Activated CD8-positive, alpha-beta T cell treated with anti-CD3 and anti-CD28 coated beads for 36 hours (primary cell): ENCODE measurements around the gene GPX4. TPM values are rescaled to one million over a fixed set of nuclear protein-coding genes. Genes with fewer than 3 reads are reported as not detected.

ENCODE experiments used
- ATAC-seq: fragments of 200-7000 bp; cut with Tn5 transposase; one replicate; pipeline ENCODE4 v1.10.0; 2021; ENCODE audit warnings: mild to moderate bottlenecking, moderate library complexity
- CTCF ChIA-PET: fragments of 350-600 bp; sonication (Branson Sonifier 250); formaldehyde crosslinking; loops from one replicate; lab custom pipeline; 2021; ENCODE audit warnings: antibody characterized with exemption; lab: Charles Lee
- POLR2A ChIA-PET: fragments of 350-600 bp; sonication (Branson Sonifier 250); formaldehyde crosslinking; loops from one replicate; lab custom pipeline; 2021; ENCODE audit warnings: antibody characterized with exemption; lab: Charles Lee
- DNase-seq: peaks from one replicate; pipeline ENCODE4 v3.0.0-alpha.2; 2020
- H3K27ac Mint-ChIP-seq: one replicate; pipeline ENCODE4 v1.8.0; 2021; ENCODE audit warnings: mild to moderate bottlenecking, mixed read lengths
- H3K27me3 Mint-ChIP-seq: one replicate; pipeline ENCODE4 v1.8.0; 2021; ENCODE audit warnings: mixed read lengths
- H3K36me3 Mint-ChIP-seq: one replicate; pipeline ENCODE4 v1.8.0; 2021; ENCODE audit warnings: low read depth, mixed read lengths
- H3K4me1 Mint-ChIP-seq: one replicate; pipeline ENCODE4 v1.8.0; 2021; ENCODE audit warnings: low read depth, mixed read lengths
- H3K4me3 Mint-ChIP-seq: one replicate; pipeline ENCODE4 v1.8.0; 2021; ENCODE audit warnings: mild to moderate bottlenecking, moderate library complexity, mixed read lengths
- H3K9me3 Mint-ChIP-seq: one replicate; pipeline ENCODE4 v1.8.0; 2021; ENCODE audit warnings: mixed read lengths
- CTCF ChIP-seq: fragments of 200-600 bp; IDR thresholded peaks from one replicate; pipeline ENCODE4 v1.8.0; 2022; ENCODE audit warnings: antibody characterized with exemption, mild to moderate bottlenecking
- intact Hi-C: fragments of 100-400 bp; cut with micrococcal nuclease; formaldehyde crosslinking; loops from one replicate; pipeline ENCODE4 v1.10.0; 2022
- total RNA-seq, 2 experiments: library from RNA; stranded (reverse); gene quantifications; one replicate each; pipeline ENCODE4 v1.2.3, GENCODE V29; 2021

The GPX4 gene
- total RNA-seq, 2 experiments from 2014 or later, result 224 to 232 TPM

- Mint-ChIP-seq H3K9me3 (no peaks in the 10 kb centered on the region), H3K4me3 (no peak overlapping the region), H3K27ac (no peak overlapping the region), H3K36me3 (no peaks in the 10 kb centered on the region), H3K27me3 (no peaks in the 10 kb centered on the region), H3K4me1 (no peaks in the 10 kb centered on the region)
- DNase-seq, result no peak
- intact Hi-C loops, result no loop called here
- ChIA-PET CTCF (no interaction called here), POLR2A (interaction anchor here (1.1 kb wide), 1 partner anchor 18 kb away, joined by 3 read pairs; no protein-coding TSS in a partner anchor)
- ATAC-seq, result no peak
- no peak for TF ChIP-seq CTCF
Measured at GRCh38 chr19:1153891-1154730, 50.3 kb downstream of the GPX4 start.

GRCh38 chr19:1154731-1155351, 51.0 kb downstream of the GPX4 start:
- intact Hi-C loops, result no loop called here
- Mint-ChIP-seq H3K27me3 (no peaks in the 10 kb centered on the region), H3K4me1 (no peaks in the 10 kb centered on the region), H3K9me3 (no peaks in the 10 kb centered on the region), H3K27ac (no peak overlapping the region), H3K36me3 (no peaks in the 10 kb centered on the region), H3K4me3 (no peak overlapping the region)
- CTCF ChIA-PET, result no interaction called here
- DNase-seq (no peak), ATAC-seq (no peak)
- POLR2A ChIA-PET, result interaction anchor here (1.1 to 1.3 kb wide), 2 partner anchors 12 to 19 kb away, joined by 3 to 6 read pairs; no protein-coding TSS in a partner anchor
- no peak for TF ChIP-seq CTCF

- CTCF ChIA-PET, result interaction anchor here (0.9 kb wide), 1 partner anchor 42 kb away, joined by 3 read pairs; no protein-coding TSS in a partner anchor
Measured at GRCh38 chr19:1155352-1156304, 51.8 kb downstream of the GPX4 start.

More at GRCh38 chr19:1155352-1156304, 51.8 kb downstream of the GPX4 start:
- Mint-ChIP-seq H3K27ac (no peak overlapping the region), H3K36me3 (no peaks in the 10 kb centered on the region), H3K4me3 (no peak overlapping the region), H3K27me3 (no peaks in the 10 kb centered on the region), H3K4me1 (no peaks in the 10 kb centered on the region), H3K9me3 (no peaks in the 10 kb centered on the region)
- TF ChIP-seq CTCF, result no peak
- POLR2A ChIA-PET, result interaction anchor here (0.8 to 1.3 kb wide), 4 partner anchors 9 to 20 kb away, joined by 3 to 6 read pairs (median 3); no protein-coding TSS in a partner anchor
- intact Hi-C loops, result no loop called here
- no peak for ATAC-seq
- no peak for DNase-seq

Other genes with a start within 250 kb of the GPX4 start
- 1 to 10 TPM in 1 of 2 experiments, under 1 TPM in 1; 0.60 to 1.4 TPM for gene CFD, start 244.3 kb upstream of the GPX4 start, total RNA-seq
- 10 to 100 TPM; 37.6 to 37.8 TPM for gene MED16, start 210.8 kb upstream of the GPX4 start, total RNA-seq
- gene RNU6-9, start 210.5 kb upstream of the GPX4 start, total RNA-seq, result not detected
- gene R3HDM4, start 190.8 kb upstream of the GPX4 start, total RNA-seq, result 10 to 100 TPM; 58.4 to 61.5 TPM
- gene KISS1R, start 186.7 kb upstream of the GPX4 start, total RNA-seq, result 10 to 100 TPM; 14.0 to 15.5 TPM
- gene ARID3A, start 178.0 kb upstream of the GPX4 start, total RNA-seq, result 10 to 100 TPM; 18.7 to 22.1 TPM
- 10 to 100 TPM; 75.3 to 78.1 TPM for gene WDR18, start 119.6 kb upstream of the GPX4 start, total RNA-seq
- under 1 TPM in 1 of 2 experiments, not detected in 1; 0.07 TPM for gene GRIN3B, start 103.6 kb upstream of the GPX4 start, total RNA-seq
- 100 to 1,000 TPM; 115 to 117 TPM for gene TMEM259, start 82.9 kb upstream of the GPX4 start, total RNA-seq
- not detected for gene RNU6-2, start 82.5 kb upstream of the GPX4 start, total RNA-seq
- 10 to 100 TPM; 97.4 to 98.3 TPM for gene CNN2, start 77.4 kb upstream of the GPX4 start, total RNA-seq
- gene ABCA7, start 63.9 kb upstream of the GPX4 start, total RNA-seq, result 10 to 100 TPM; 14.0 to 14.6 TPM
- gene ARHGAP45, start 36.8 kb upstream of the GPX4 start, total RNA-seq, result 100 to 1,000 TPM; 136 to 150 TPM
- 100 to 1,000 TPM; 271 to 282 TPM for gene POLR2E, start 8.6 kb upstream of the GPX4 start, total RNA-seq
- 10 to 100 TPM; 41.7 to 42.0 TPM for gene SBNO2, start 70.3 kb downstream of the GPX4 start, total RNA-seq
- gene STK11, start 101.8 kb downstream of the GPX4 start, total RNA-seq, result 10 to 100 TPM; 55.1 to 58.0 TPM
- gene CBARP, start 134.0 kb downstream of the GPX4 start, total RNA-seq, result under 1 TPM; 0.49 to 0.86 TPM
- gene ATP5F1D, start 137.8 kb downstream of the GPX4 start, total RNA-seq, result 100 to 1,000 TPM; 186 to 199 TPM
- gene MIDN, start 144.6 kb downstream of the GPX4 start, total RNA-seq, result 10 to 100 TPM; 41.1 to 43.9 TPM
- gene CIRBP, start 165.3 kb downstream of the GPX4 start, total RNA-seq, result 100 to 1,000 TPM; 161 to 180 TPM
- 10 to 100 TPM; 77.0 to 88.0 TPM for gene FAM174C, start 171.5 kb downstream of the GPX4 start, total RNA-seq
- not detected for gene EFNA2, start 181.9 kb downstream of the GPX4 start, total RNA-seq